Mesenchymal stem cell (in vitro differentiated cells and primary cell): ENCODE measurements around the gene REXO4.
A peak's percentile ranks its signal among the peaks of the same experiment; 100 is the strongest.

Source experiments
- DNase-seq: peaks from one replicate; pipeline ENCODE4 v3.0.0-alpha.2; 2013
- H2AFZ ChIP-seq: one replicate; pipeline ENCODE4 v1.6.1; 2013; ENCODE audit warnings: low read depth, mild to moderate bottlenecking, control low read depth, inconsistent platforms, low read length, moderate library complexity
- H2AK5ac ChIP-seq: 2 replicates; pipeline ENCODE4 v1.6.1; 2013; ENCODE audit warnings: low read length, moderate library complexity, mild to moderate bottlenecking, inconsistent platforms; ENCODE audit not compliant: severe bottlenecking
- H2BK120ac ChIP-seq: one replicate; pipeline ENCODE4 v1.6.1; 2013; ENCODE audit warnings: low read depth, mild to moderate bottlenecking, inconsistent platforms, low read length, moderate library complexity
- H2BK12ac ChIP-seq, 2 experiments: one replicate each; pipeline ENCODE4 v1.6.1; 2013; ENCODE audit warnings: inconsistent platforms in 2 of 2, low read length in 2 of 2, mild to moderate bottlenecking in 2 of 2, moderate library complexity in 2 of 2, control low read depth in 1 of 2
- H2BK15ac ChIP-seq: one replicate; pipeline ENCODE4 v1.6.1; 2013; ENCODE audit warnings: mild to moderate bottlenecking, low read depth, inconsistent platforms; ENCODE audit not compliant: poor library complexity, severe bottlenecking
- H2BK5ac ChIP-seq: 2 replicates; pipeline ENCODE4 v1.6.1; 2013; ENCODE audit warnings: low read depth, mild to moderate bottlenecking, low read length, control low read depth, inconsistent platforms; ENCODE audit not compliant: poor library complexity, severe bottlenecking
- H3K14ac ChIP-seq, 2 experiments: one replicate each; pipeline ENCODE4 v1.6.1; 2013; ENCODE audit warnings: inconsistent platforms in 2 of 2, low read length in 2 of 2, control low read depth in 1 of 2, mild to moderate bottlenecking in 1 of 2, moderate library complexity in 1 of 2
- H3K18ac ChIP-seq, 2 experiments: one replicate each; pipeline ENCODE4 v1.6.1; 2013; ENCODE audit warnings: inconsistent platforms in 2 of 2, low read length in 2 of 2, control low read depth in 1 of 2, low read depth in 1 of 2, mild to moderate bottlenecking in 1 of 2
- H3K23ac ChIP-seq, 2 experiments: one replicate each; pipeline ENCODE4 v1.6.1; 2013; ENCODE audit warnings: inconsistent platforms in 2 of 2, low read length in 2 of 2, mild to moderate bottlenecking in 2 of 2, moderate library complexity in 2 of 2, control low read depth in 1 of 2
- H3K27ac ChIP-seq: 2 replicates; pipeline ENCODE4 v1.5.1; 2013; ENCODE audit warnings: mild to moderate bottlenecking, moderate library complexity, low read length, control low read depth, inconsistent platforms; ENCODE audit not compliant: poor library complexity, severe bottlenecking
- H3K27me3 ChIP-seq, 2 experiments: 2 replicates each; pipeline versions ENCODE4 v1.6.1 to v1.7.0; 2013; ENCODE audit warnings: low read length in 2 of 2, mild to moderate bottlenecking in 2 of 2, moderate library complexity in 2 of 2, control low read depth in 1 of 2, inconsistent platforms in 1 of 2; ENCODE audit not compliant: control insufficient read depth in 1 of 2, insufficient read depth in 1 of 2
- H3K36me3 ChIP-seq, 2 experiments: 2 replicates each; pipeline versions ENCODE4 v1.6.1 to v1.7.0; 2013; ENCODE audit warnings: low read length in 2 of 2, control low read depth in 1 of 2, inconsistent platforms in 1 of 2, low read depth in 1 of 2, mild to moderate bottlenecking in 1 of 2; ENCODE audit not compliant: insufficient read depth in 2 of 2, control insufficient read depth in 1 of 2
- H3K4ac ChIP-seq, 2 experiments: one replicate each; pipeline ENCODE4 v1.6.1; 2013; ENCODE audit warnings: inconsistent platforms in 2 of 2, low read length in 2 of 2, mild to moderate bottlenecking in 2 of 2, moderate library complexity in 2 of 2, control low read depth in 1 of 2, low read depth in 1 of 2
- H3K4me1 ChIP-seq: 2 replicates; pipeline ENCODE4 v1.6.1; 2013; ENCODE audit warnings: low read depth, low read length, control low read depth; ENCODE audit not compliant: control insufficient read depth, insufficient read depth
- H3K4me2 ChIP-seq: 2 replicates; pipeline ENCODE4 v1.6.1; 2013; ENCODE audit warnings: low read length, mild to moderate bottlenecking, inconsistent platforms; ENCODE audit not compliant: poor library complexity, severe bottlenecking
- H3K4me3 ChIP-seq, 2 experiments: 2 replicates each; pipeline versions ENCODE4 v1.5.1 to v1.7.0; 2013; ENCODE audit warnings: low read length in 2 of 2, mild to moderate bottlenecking in 2 of 2, control low read depth in 1 of 2, low read depth in 1 of 2; ENCODE audit not compliant: insufficient read depth in 1 of 2
- H3K79me1 ChIP-seq: replicated peaks from 2 replicates; pipeline ENCODE4 v1.6.1; 2013; ENCODE audit warnings: mild to moderate bottlenecking, control low read depth, low read length, inconsistent platforms; ENCODE audit not compliant: poor library complexity, severe bottlenecking
- H3K9ac ChIP-seq: 2 replicates; pipeline ENCODE4 v1.7.0; 2013; ENCODE audit warnings: mild to moderate bottlenecking, low read length, moderate library complexity
- H3K9me3 ChIP-seq: 2 replicates; pipeline ENCODE4 v1.7.0; 2013; ENCODE audit warnings: mild to moderate bottlenecking, low read length; ENCODE audit not compliant: control insufficient read depth
- H4K8ac ChIP-seq: one replicate; pipeline ENCODE4 v1.6.1; 2013; ENCODE audit warnings: inconsistent platforms, mild to moderate bottlenecking, low read length, moderate library complexity
- H4K91ac ChIP-seq: one replicate; pipeline ENCODE4 v1.6.1; 2013; ENCODE audit warnings: mild to moderate bottlenecking, low read length, inconsistent platforms
- WGBS: methylation state at CpG from one replicate; pipeline ENCODE4 v1.1.7; 2013; ENCODE audit warnings: mixed read lengths; 5-methylcytosine and 5-hydroxymethylcytosine counted together

REXO4 gene

DNA sequence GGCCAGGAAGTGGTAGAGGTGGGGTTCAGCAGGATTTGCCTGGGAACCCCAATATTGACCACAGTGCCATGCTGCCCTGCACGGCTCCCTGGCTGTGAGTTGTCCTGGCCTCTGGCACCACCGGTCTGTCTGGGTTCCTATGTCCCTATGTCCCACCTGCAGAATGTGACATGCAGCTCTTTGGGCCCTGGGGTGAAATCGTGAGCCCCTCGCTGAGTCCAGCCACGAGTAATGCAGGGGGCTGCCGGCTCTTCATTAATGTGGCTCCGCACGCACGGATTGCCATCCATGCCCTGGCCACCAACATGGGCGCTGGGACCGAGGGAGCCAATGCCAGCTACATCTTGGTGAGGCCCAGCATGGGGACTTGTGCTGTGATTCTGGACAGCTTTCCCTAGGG, 39.9 kb upstream of the REXO4 start:
- no peak overlapping the region for H3K4me2 ChIP-seq
- H3K79me1 ChIP-seq = peaks cover 17% of the 10 kb centered on the region
- H2BK5ac ChIP-seq = no peak overlapping the region
- peaks cover 4 to 6% of the 10 kb centered on the region in 2 experiments for H3K27me3 ChIP-seq
- H4K8ac ChIP-seq = no peak overlapping the region
- DNase-seq = no peak
- H2BK12ac ChIP-seq = no peak overlapping the region
- H4K91ac ChIP-seq = no peak overlapping the region
- 97% methylated on average over 11 of the region's 11 CpGs for WGBS
- H2AK5ac ChIP-seq = no peak overlapping the region
- no peak overlapping the region for H2BK120ac ChIP-seq
- H3K4ac ChIP-seq = no peak overlapping the region
- H3K14ac ChIP-seq = no peak overlapping the region
- H3K4me1 ChIP-seq = peaks cover 23% of the 10 kb centered on the region
- H3K9me3 ChIP-seq = no peaks in the 10 kb centered on the region
- H2AFZ ChIP-seq = no peak overlapping the region
- H3K18ac ChIP-seq = no peak overlapping the region
- H3K9ac ChIP-seq = no peak overlapping the region
- no peak overlapping the region for H2BK15ac ChIP-seq
- no peak overlapping the region for H3K4me3 ChIP-seq
- no peak overlapping the region for H3K27ac ChIP-seq
- H3K23ac ChIP-seq = no peak overlapping the region
- H3K36me3 ChIP-seq = peaks cover 4 to 10% of the 10 kb centered on the region in 2 experiments

DNA sequence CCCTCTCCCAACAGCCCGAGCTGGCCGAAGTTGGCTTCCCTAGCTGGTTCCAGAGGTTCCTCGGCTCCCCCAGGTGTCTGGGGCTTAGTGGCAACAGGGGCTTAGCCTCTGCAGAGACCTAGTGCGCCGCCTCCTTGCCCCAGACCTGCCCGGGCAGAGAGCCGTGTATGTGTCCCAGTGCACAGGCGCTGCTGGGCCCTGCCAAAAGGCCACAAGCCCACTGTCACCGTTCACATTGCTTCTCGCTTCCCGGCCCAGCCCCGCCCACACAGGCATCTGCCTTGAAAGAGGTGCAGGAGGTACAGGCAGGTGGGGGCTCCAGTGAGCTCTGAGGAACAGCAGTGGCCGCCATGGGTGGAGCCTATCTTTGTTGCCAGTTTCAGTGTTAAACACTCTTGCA, 39.4 kb upstream of the REXO4 start:
- no peak overlapping the region for H3K4ac ChIP-seq
- H3K14ac ChIP-seq = no peak overlapping the region
- no peak overlapping the region for H3K9ac ChIP-seq
- peaks cover 23% of the 10 kb centered on the region for H3K4me1 ChIP-seq
- H4K91ac ChIP-seq = no peak overlapping the region
- no peaks in the 10 kb centered on the region for H3K9me3 ChIP-seq
- H3K4me2 ChIP-seq = no peak overlapping the region
- peak overlapping the region; percentile 51 for H4K8ac ChIP-seq
- H2BK12ac ChIP-seq = no peak overlapping the region
- H3K79me1 ChIP-seq = peaks cover 12% of the 10 kb centered on the region
- H2AFZ ChIP-seq = no peak overlapping the region
- WGBS = 86% methylated on average over 13 of the region's 13 CpGs
- H3K36me3 ChIP-seq = peaks cover 4 to 10% of the 10 kb centered on the region in 2 experiments
- no peak for DNase-seq
- H3K18ac ChIP-seq = no peak overlapping the region
- no peak overlapping the region for H2BK120ac ChIP-seq
- H2BK5ac ChIP-seq = no peak overlapping the region
- no peak overlapping the region for H3K27ac ChIP-seq
- H3K23ac ChIP-seq = no peak overlapping the region
- peaks cover 2 to 6% of the 10 kb centered on the region in 2 experiments for H3K27me3 ChIP-seq
- H2AK5ac ChIP-seq = no peak overlapping the region
- H2BK15ac ChIP-seq = peak overlapping the region; percentile 33
- H3K4me3 ChIP-seq = no peak overlapping the region

DNA sequence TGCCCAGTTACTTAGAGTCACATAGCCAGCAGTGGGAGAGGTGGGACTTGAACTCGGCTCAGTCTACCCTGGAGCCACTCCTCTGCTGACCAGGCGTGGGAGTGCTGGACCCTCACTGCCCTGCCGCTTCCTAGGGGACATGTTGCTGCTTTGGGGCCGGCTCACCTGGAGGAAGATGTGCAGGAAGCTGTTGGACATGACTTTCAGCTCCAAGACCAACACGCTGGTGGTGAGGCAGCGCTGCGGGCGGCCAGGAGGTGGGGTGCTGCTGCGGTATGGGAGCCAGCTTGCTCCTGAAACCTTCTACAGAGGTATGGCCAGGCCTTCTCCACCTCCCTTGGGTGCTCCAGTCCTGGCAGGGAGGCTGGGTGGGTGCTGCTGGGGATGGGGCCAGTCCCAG, 38.6 kb upstream of the REXO4 start:
- H3K14ac ChIP-seq = no peak overlapping the region
- H3K9ac ChIP-seq = no peak overlapping the region
- H2BK15ac ChIP-seq = no peak overlapping the region
- no peak overlapping the region for H3K23ac ChIP-seq
- H3K9me3 ChIP-seq = no peaks in the 10 kb centered on the region
- H3K4me2 ChIP-seq = no peak overlapping the region
- H2BK120ac ChIP-seq = no peak overlapping the region
- no peak overlapping the region for H4K8ac ChIP-seq
- H3K79me1 ChIP-seq = peaks cover 5% of the 10 kb centered on the region
- DNase-seq = no peak
- H3K4ac ChIP-seq = no peak overlapping the region
- H2BK12ac ChIP-seq = no peak overlapping the region
- no peak overlapping the region for H2BK5ac ChIP-seq
- no peak overlapping the region for H3K4me3 ChIP-seq
- H4K91ac ChIP-seq = peak overlapping the region; percentile 16
- WGBS = 86% methylated on average over 9 of the region's 9 CpGs
- H3K36me3 ChIP-seq = peaks cover 0 to 10% of the 10 kb centered on the region in 2 experiments
- no peak overlapping the region for H2AFZ ChIP-seq
- H3K27ac ChIP-seq = no peak overlapping the region
- H3K4me1 ChIP-seq = peaks cover 20% of the 10 kb centered on the region
- no peak overlapping the region for H2AK5ac ChIP-seq
- H3K18ac ChIP-seq = no peak overlapping the region
- peaks cover 2 to 6% of the 10 kb centered on the region in 2 experiments for H3K27me3 ChIP-seq

DNA sequence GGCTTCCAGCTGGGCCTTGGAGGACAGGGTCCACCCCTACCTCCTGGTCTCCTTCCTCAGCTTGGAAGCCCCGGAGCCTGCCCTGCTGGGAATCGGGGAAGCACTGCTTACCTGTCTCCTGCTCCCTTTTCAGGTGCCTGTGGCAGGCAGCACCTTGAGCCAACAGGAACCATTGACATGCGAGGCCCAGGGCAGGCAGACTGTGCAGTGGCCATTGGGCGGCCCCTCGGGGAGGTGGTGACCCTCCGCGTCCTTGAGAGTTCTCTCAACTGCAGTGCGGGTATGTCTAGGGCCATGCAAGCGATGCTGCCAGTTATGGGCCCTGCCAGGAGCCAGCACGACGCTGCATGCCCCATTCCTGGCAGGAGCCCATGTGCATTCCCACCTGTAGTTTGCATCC, 38.1 kb upstream of the REXO4 start:
- Histone ChIP-seq H3K9me3 (no peaks in the 10 kb centered on the region), H4K91ac (no peak overlapping the region), H3K18ac (no peak overlapping the region), H3K14ac (no peak overlapping the region), H3K4me3 (no peak overlapping the region), H3K27me3 (peaks cover 2 to 6% of the 10 kb centered on the region in 2 experiments), H2AFZ (no peak overlapping the region), H2BK12ac (no peak overlapping the region), H2AK5ac (no peak overlapping the region), H3K36me3 (peaks cover 0 to 10% of the 10 kb centered on the region in 2 experiments), H2BK5ac (no peak overlapping the region), H4K8ac (no peak overlapping the region), H3K4me2 (no peak overlapping the region), H2BK120ac (no peak overlapping the region), H3K79me1 (peaks cover 3% of the 10 kb centered on the region), H3K4me1 (peaks cover 15% of the 10 kb centered on the region), H3K27ac (no peak overlapping the region), H2BK15ac (no peak overlapping the region), H3K23ac (no peak overlapping the region), H3K9ac (no peak overlapping the region), H3K4ac (no peak overlapping the region)
- DNase-seq = no peak
- 90% methylated on average over 11 of the region's 11 CpGs for WGBS
